GM18517 (cell line): ENCODE data around the gene IDUA.

Source experiments
- ATAC-seq: cut with Tn5 transposase; IDR thresholded peaks from one replicate; pipeline ENCODE4 v1.9.1; 2021; ENCODE audit warnings: mild to moderate bottlenecking, moderate library complexity; ENCODE audit not compliant: unreplicated experiment

The IDUA gene

GRCh38 chr4:1027915-1028238, 41.0 kb downstream of the IDUA start:
- ATAC-seq: no peak

- no peak for ATAC-seq
Observed at GRCh38 chr4:1028574-1029220, 41.9 kb downstream of the IDUA start.

- no peak for ATAC-seq
Observed at GRCh38 chr4:1029529-1029928, 42.7 kb downstream of the IDUA start.

GRCh38 chr4:1030031-1030430, 43.2 kb downstream of the IDUA start:
- no peak for ATAC-seq

GRCh38 chr4:1030559-1030958, 43.7 kb downstream of the IDUA start:
- no peak for ATAC-seq

GRCh38 chr4:1031346-1031745, 44.5 kb downstream of the IDUA start:
- ATAC-seq: no peak

- no peak for ATAC-seq
Observed at GRCh38 chr4:1031956-1032795, 45.3 kb downstream of the IDUA start.

GRCh38 chr4:1032861-1033260, 46.0 kb downstream of the IDUA start:
- no peak for ATAC-seq

- ATAC-seq: no peak
Observed at GRCh38 chr4:1033840-1034551, 47.2 kb downstream of the IDUA start.

GRCh38 chr4:1035510-1035909, 48.7 kb downstream of the IDUA start:
- ATAC-seq: no peak

GRCh38 chr4:1036095-1036494, 49.3 kb downstream of the IDUA start:
- no peak for ATAC-seq

- ATAC-seq: no peak
Observed at GRCh38 chr4:1036976-1037810, 50.3 kb downstream of the IDUA start.

GRCh38 chr4:1038948-1039492, 52.2 kb downstream of the IDUA start:
- no peak for ATAC-seq

- ATAC-seq: no peak
Observed at GRCh38 chr4:1039493-1040343, 52.9 kb downstream of the IDUA start.

GRCh38 chr4:1040344-1041146, 53.7 kb downstream of the IDUA start:
- ATAC-seq: no peak

GRCh38 chr4:1041147-1041935, 54.5 kb downstream of the IDUA start:
- no peak for ATAC-seq

- no peak for ATAC-seq
Observed at GRCh38 chr4:1041936-1042330, 55.1 kb downstream of the IDUA start.

GRCh38 chr4:1042352-1043055, 55.7 kb downstream of the IDUA start:
- ATAC-seq: no peak
